Trophoblast cell (in vitro differentiated cells and primary cell): ENCODE data around the gene TSPAN9.

ENCODE experiments used
- DNase-seq, 2 donors: peaks; one replicate each; pipeline ENCODE4 v3.0.0-alpha.2; 2016
- H2AFZ ChIP-seq: 2 replicates; pipeline ENCODE4 v1.6.1; 2013; ENCODE audit warnings: low read length, moderate library complexity, mild to moderate bottlenecking; ENCODE audit not compliant: insufficient read depth, poor library complexity
- H2AK5ac ChIP-seq: 2 replicates; pipeline ENCODE4 v1.6.1; 2013; ENCODE audit warnings: mild to moderate bottlenecking, low read length
- H2BK120ac ChIP-seq: 2 replicates; pipeline ENCODE4 v1.6.1; 2013; ENCODE audit warnings: low read length, mild to moderate bottlenecking, moderate library complexity; ENCODE audit not compliant: insufficient read depth, poor library complexity
- H2BK12ac ChIP-seq: 2 replicates; pipeline ENCODE4 v1.6.1; 2013; ENCODE audit warnings: mild to moderate bottlenecking, low read length, moderate library complexity
- H2BK5ac ChIP-seq: 2 replicates; pipeline ENCODE4 v1.6.1; 2013; ENCODE audit warnings: low read length, low read depth, moderate library complexity, mild to moderate bottlenecking; ENCODE audit not compliant: poor library complexity
- H3K14ac ChIP-seq: 2 replicates; pipeline ENCODE4 v1.6.1; 2013; ENCODE audit warnings: mild to moderate bottlenecking, low read length
- H3K18ac ChIP-seq: 2 replicates; pipeline ENCODE4 v1.6.1; 2013; ENCODE audit warnings: mild to moderate bottlenecking, low read length
- H3K23ac ChIP-seq: 2 replicates; pipeline ENCODE4 v1.6.1; 2013; ENCODE audit warnings: low read length
- H3K27ac ChIP-seq: 2 replicates; pipeline ENCODE4 v1.5.1; 2013; ENCODE audit warnings: low read depth, mild to moderate bottlenecking, inconsistent platforms, low read length, moderate library complexity
- H3K27me3 ChIP-seq: 2 replicates; pipeline ENCODE4 v1.6.1; 2013; ENCODE audit warnings: inconsistent platforms, mild to moderate bottlenecking, low read length, moderate library complexity; ENCODE audit not compliant: insufficient read depth
- H3K36me3 ChIP-seq, 2 experiments: 1 replicate in 1 of 2; 2 replicates in 1 of 2; pipeline ENCODE4 v1.6.1; 2013; ENCODE audit warnings: low read length in 2 of 2, mild to moderate bottlenecking in 2 of 2, moderate library complexity in 1 of 2; ENCODE audit not compliant: insufficient read depth in 2 of 2, control insufficient read depth in 1 of 2
- H3K4ac ChIP-seq: 2 replicates; pipeline ENCODE4 v1.6.1; 2013; ENCODE audit warnings: low read depth, mild to moderate bottlenecking, low read length, moderate library complexity
- H3K4me1 ChIP-seq, 2 experiments: 1 replicate in 1 of 2; 2 replicates in 1 of 2; pipeline ENCODE4 v1.6.1; 2013; ENCODE audit warnings: low read length in 2 of 2, mild to moderate bottlenecking in 2 of 2, moderate library complexity in 1 of 2; ENCODE audit not compliant: insufficient read depth in 2 of 2, control insufficient read depth in 1 of 2
- H3K4me2 ChIP-seq: 2 replicates; pipeline ENCODE4 v1.6.1; 2013; ENCODE audit warnings: inconsistent platforms, mild to moderate bottlenecking, low read length, moderate library complexity
- H3K4me3 ChIP-seq: 2 replicates; pipeline ENCODE4 v1.5.1; 2013; ENCODE audit warnings: mild to moderate bottlenecking, low read depth, low read length, inconsistent platforms
- H3K79me1 ChIP-seq: one replicate; pipeline ENCODE4 v1.6.1; 2013; ENCODE audit warnings: low read length
- H3K79me2 ChIP-seq: 2 replicates; pipeline ENCODE4 v1.6.1; 2013; ENCODE audit warnings: low read length, mild to moderate bottlenecking; ENCODE audit not compliant: control insufficient read depth, insufficient read depth, poor library complexity
- H3K9ac ChIP-seq: 2 replicates; pipeline ENCODE4 v1.6.1; 2013; ENCODE audit warnings: mild to moderate bottlenecking, low read length
- H3K9me3 ChIP-seq: 2 replicates; pipeline ENCODE4 v1.6.1; 2013; ENCODE audit warnings: low read depth, mild to moderate bottlenecking, control low read depth, inconsistent platforms, low read length; ENCODE audit not compliant: insufficient read depth
- H4K12ac ChIP-seq: 2 replicates; pipeline ENCODE4 v1.6.1; 2013; ENCODE audit warnings: low read depth, mild to moderate bottlenecking, low read length, moderate library complexity
- H4K8ac ChIP-seq: 2 replicates; pipeline ENCODE4 v1.6.1; 2013; ENCODE audit warnings: low read depth, mild to moderate bottlenecking, low read length, moderate library complexity
- H4K91ac ChIP-seq: one replicate; pipeline ENCODE4 v1.6.1; 2013; ENCODE audit warnings: low read depth, mild to moderate bottlenecking, low read length, moderate library complexity
- WGBS: extraction: QIAGEN DNeasy Blood & Tissue Kit; methylation state at CpG from one replicate; pipeline ENCODE4 v1.1.7; 2013; ENCODE audit warnings: missing lambda C conversion rate; ENCODE audit not compliant: insufficient read length, insufficient coverage; ENCODE audit errors: extremely low coverage; 5-methylcytosine and 5-hydroxymethylcytosine counted together

TSPAN9 gene

GRCh38 chr12:3032770-3033538 lies 44.2 kb upstream of the TSPAN9 start:
- no peak overlapping the region for H3K9ac ChIP-seq
- H2AFZ ChIP-seq, result no peak overlapping the region
- H2BK5ac ChIP-seq, result no peak overlapping the region
- no peaks in the 10 kb centered on the region for H3K79me1 ChIP-seq
- no peak overlapping the region for H3K14ac ChIP-seq
- peaks cover 13 to 25% of the 10 kb centered on the region in 2 experiments for H3K36me3 ChIP-seq
- no peaks in the 10 kb centered on the region for H3K79me2 ChIP-seq
- no peak overlapping the region for H2BK12ac ChIP-seq
- no peak overlapping the region for H4K8ac ChIP-seq
- H4K91ac ChIP-seq, result no peak overlapping the region
- H3K9me3 ChIP-seq, result no peaks in the 10 kb centered on the region
- no peak for DNase-seq
- no CpG with 5 or more reads among the region's 27 CpGs for WGBS
- H2AK5ac ChIP-seq, result no peak overlapping the region
- H3K27me3 ChIP-seq, result no peaks in the 10 kb centered on the region
- H3K4ac ChIP-seq, result no peak overlapping the region
- H4K12ac ChIP-seq, result no peak overlapping the region
- no peak overlapping the region for H3K4me3 ChIP-seq
- H3K18ac ChIP-seq, result no peak overlapping the region
- peaks cover 0 to 3% of the 10 kb centered on the region in 2 experiments for H3K4me1 ChIP-seq
- H2BK120ac ChIP-seq, result no peak overlapping the region
- no peak overlapping the region for H3K27ac ChIP-seq
- H3K4me2 ChIP-seq, result no peak overlapping the region
- H3K23ac ChIP-seq, result no peak overlapping the region

DNA sequence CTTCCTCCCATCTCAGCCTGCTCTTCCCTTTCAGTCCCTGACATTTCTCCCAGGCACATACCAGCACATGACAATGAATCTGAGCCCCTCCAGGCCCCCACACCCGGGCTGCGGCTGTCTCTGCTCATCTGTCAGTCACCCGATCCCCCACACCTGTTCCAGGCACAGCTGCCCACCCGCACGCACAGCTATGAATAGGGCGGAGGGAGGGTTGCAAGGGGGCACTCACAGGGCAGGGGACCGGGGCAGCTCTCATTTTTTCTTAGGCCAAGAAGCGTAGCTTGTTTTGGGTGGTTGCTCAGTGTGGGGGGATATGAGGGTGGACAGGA lies 43.7 kb upstream of the TSPAN9 start:
- Histone ChIP-seq H3K27me3 (no peaks in the 10 kb centered on the region), H4K12ac (no peak overlapping the region), H3K4me3 (no peak overlapping the region), H3K4me2 (no peak overlapping the region), H2AK5ac (no peak overlapping the region), H3K27ac (no peak overlapping the region), H3K9me3 (no peaks in the 10 kb centered on the region), H4K91ac (no peak overlapping the region), H3K18ac (no peak overlapping the region), H3K4ac (no peak overlapping the region), H3K23ac (no peak overlapping the region), H3K9ac (no peak overlapping the region), H2BK120ac (no peak overlapping the region), H2BK12ac (no peak overlapping the region), H3K4me1 (peaks cover 0 to 3% of the 10 kb centered on the region in 2 experiments), H3K14ac (no peak overlapping the region), H3K79me2 (no peaks in the 10 kb centered on the region), H3K36me3 (peaks cover 17 to 27% of the 10 kb centered on the region in 2 experiments), H2AFZ (no peak overlapping the region), H3K79me1 (no peaks in the 10 kb centered on the region), H2BK5ac (no peak overlapping the region), H4K8ac (no peak overlapping the region)
- no CpG with 5 or more reads among the region's 8 CpGs for WGBS
- DNase-seq, result no peak

GRCh38 chr12:3034067-3034750 lies 43.0 kb upstream of the TSPAN9 start:
- no peak overlapping the region for H2BK5ac ChIP-seq
- no peaks in the 10 kb centered on the region for H3K9me3 ChIP-seq
- no peak overlapping the region for H3K18ac ChIP-seq
- H3K4me2 ChIP-seq, result no peak overlapping the region
- H3K14ac ChIP-seq, result no peak overlapping the region
- no peak overlapping the region for H3K4me3 ChIP-seq
- no peak overlapping the region for H3K23ac ChIP-seq
- no peaks in the 10 kb centered on the region for H3K79me1 ChIP-seq
- peaks cover 0 to 3% of the 10 kb centered on the region in 2 experiments for H3K4me1 ChIP-seq
- H3K4ac ChIP-seq, result no peak overlapping the region
- peaks cover 21 to 31% of the 10 kb centered on the region in 2 experiments for H3K36me3 ChIP-seq
- no peak overlapping the region for H4K91ac ChIP-seq
- H2AFZ ChIP-seq, result no peak overlapping the region
- H4K8ac ChIP-seq, result no peak overlapping the region
- DNase-seq, result peak; percentile 33 to 69
- H3K79me2 ChIP-seq, result no peaks in the 10 kb centered on the region
- no peak overlapping the region for H2BK12ac ChIP-seq
- H3K27ac ChIP-seq, result no peak overlapping the region
- H3K9ac ChIP-seq, result no peak overlapping the region
- WGBS, result no CpG with 5 or more reads among the region's 10 CpGs
- no peak overlapping the region for H2AK5ac ChIP-seq
- H2BK120ac ChIP-seq, result no peak overlapping the region
- no peak overlapping the region for H4K12ac ChIP-seq
- H3K27me3 ChIP-seq, result no peaks in the 10 kb centered on the region

DNA sequence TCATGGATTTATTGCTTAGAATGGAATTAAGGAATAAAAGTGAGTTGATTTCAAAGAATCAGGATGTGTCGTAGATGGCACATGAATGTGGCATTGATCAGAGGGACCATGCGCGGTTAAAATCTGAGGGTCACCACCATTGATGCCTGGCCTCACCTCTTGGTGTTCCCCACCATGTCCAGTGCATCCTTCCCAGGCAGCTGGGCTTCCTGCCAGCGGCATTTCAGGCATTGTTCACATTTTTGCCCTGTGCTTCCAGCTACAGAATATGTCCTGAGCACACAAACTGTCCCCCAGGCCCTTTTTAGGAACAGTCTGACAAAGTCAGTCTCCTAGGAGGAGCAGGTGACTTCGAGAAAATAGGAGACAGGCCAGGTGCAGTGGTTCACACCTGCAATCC lies 42.0 kb upstream of the TSPAN9 start:
- peaks cover 0 to 3% of the 10 kb centered on the region in 2 experiments for H3K4me1 ChIP-seq
- no peak overlapping the region for H4K8ac ChIP-seq
- H3K14ac ChIP-seq, result no peak overlapping the region
- H3K27ac ChIP-seq, result no peak overlapping the region
- H3K9ac ChIP-seq, result no peak overlapping the region
- H4K91ac ChIP-seq, result no peak overlapping the region
- no peaks in the 10 kb centered on the region for H3K27me3 ChIP-seq
- H3K23ac ChIP-seq, result no peak overlapping the region
- H2BK12ac ChIP-seq, result no peak overlapping the region
- no peak overlapping the region for H3K18ac ChIP-seq
- no peaks in the 10 kb centered on the region for H3K79me1 ChIP-seq
- H2AFZ ChIP-seq, result no peak overlapping the region
- H2AK5ac ChIP-seq, result no peak overlapping the region
- DNase-seq, result peak; percentile 9 to 47
- H3K36me3 ChIP-seq, result peaks cover 27 to 38% of the 10 kb centered on the region in 2 experiments
- no peaks in the 10 kb centered on the region for H3K9me3 ChIP-seq
- H2BK5ac ChIP-seq, result no peak overlapping the region
- H3K4ac ChIP-seq, result no peak overlapping the region
- no peak overlapping the region for H4K12ac ChIP-seq
- no peak overlapping the region for H3K4me3 ChIP-seq
- no CpG with 5 or more reads among the region's 5 CpGs for WGBS
- H2BK120ac ChIP-seq, result no peak overlapping the region
- H3K79me2 ChIP-seq, result no peaks in the 10 kb centered on the region
- no peak overlapping the region for H3K4me2 ChIP-seq
